K562 (cell line): ENCODE measurements around the gene NQO2. TPM values are rescaled to one million over a fixed set of nuclear protein-coding genes. Genes with fewer than 3 reads are reported as not detected.
A peak's percentile ranks its signal among the peaks of the same experiment; 100 is the strongest.

Experiments used
- EGR1 ChIP-seq: fragments of 450-650 bp; conservative IDR thresholded peaks from 2 replicates; pipeline ENCODE4 v1.6.1; 2017; ENCODE audit warnings: mild to moderate bottlenecking
- HCFC1 ChIP-seq: IDR thresholded peaks from 2 replicates; pipeline ENCODE4 v1.6.1; 2012; ENCODE audit warnings: low read depth, low read length, improper control_type of control experiment
- LARP7 ChIP-seq: fragments of 450-650 bp; IDR thresholded peaks from 2 replicates; pipeline ENCODE4 v1.6.1; 2016
- LEF1 ChIP-seq: fragments of 450-650 bp; IDR thresholded peaks from 2 replicates; pipeline ENCODE4 v1.6.1; 2016; ENCODE audit warnings: mild to moderate bottlenecking
- MECOM ChIP-seq: fragments of 250-450 bp; sonication (Bioruptor Pico); IDR thresholded peaks from 2 replicates; pipeline ENCODE4 v1.8.0; 2022; ENCODE audit warnings: inconsistent platforms
- NCOA6 ChIP-seq: fragments of 450-650 bp; IDR thresholded peaks from 2 replicates; pipeline ENCODE4 v1.6.1; 2017; ENCODE audit warnings: mild to moderate bottlenecking
- ZBED1 ChIP-seq: IDR thresholded peaks from 2 replicates; pipeline ENCODE4 v1.6.1; 2014
- ZNF232 ChIP-seq: sonication (generic); formaldehyde crosslinking; IDR thresholded peaks from 2 replicates; pipeline ENCODE4 v1.8.0; 2022; ENCODE audit warnings: mild to moderate bottlenecking, missing genetic modification reagents
- polyA plus RNA-seq, 8 experiments: library from polyadenylated mRNA; depleted of rRNA in 4 of 8; stranded (reverse) in 5 of 8; unstranded in 3 of 8; fragments of >200 nt; fragmentation: Nextera tagmentation in 2 of 8; fragmentation: Illumina TruSeq in 1 of 8; extraction: Ambion mirVana in 2 of 8; extraction: Trizol in 1 of 8; gene quantifications; 2 replicates each; pipeline versions ENCODE4 v1.2.1 to v1.2.3, GENCODE V29; 2011 to 2014; ENCODE audit warnings: inconsistent platforms in 1 of 8, missing spikeins in 1 of 8
- total RNA-seq, 7 experiments: library from RNA; depleted of rRNA in 6 of 7; stranded (reverse); fragments of >200 nt in 6 of 7; fragmentation: Illumina TruSeq in 2 of 7; extraction: Trizol in 2 of 7; gene quantifications; 2 replicates each; pipeline versions ENCODE4 v1.2.1 to v1.2.3, GENCODE V29; 2011 to 2021; ENCODE audit warnings: low replicate concordance in 1 of 7
- TF ChIP-seq, protein P1 (sequence below), 2 experiments: fragments of 450-650 bp; formaldehyde crosslinking in 1 of 2; IDR thresholded peaks; 2 replicates each; pipeline versions ENCODE4 v1.4.0 to v1.6.1; 2014 to 2020; ENCODE audit warnings: mild to moderate bottlenecking in 2 of 2, borderline replicate concordance in 1 of 2, low read depth in 1 of 2
- TF ChIP-seq, protein P2 (sequence below): fragments of 200-800 bp; sonication (Bioruptor generic); IDR thresholded peaks from 2 replicates; pipeline ENCODE4 v1.6.1; 2016; ENCODE audit warnings: missing genetic modification characterization, missing compliant biosample characterization
- TF ChIP-seq, protein P3 (sequence below): sonication (generic); formaldehyde crosslinking; IDR thresholded peaks from 2 replicates; pipeline ENCODE4 v1.8.0; 2022; ENCODE audit warnings: mild to moderate bottlenecking, missing genetic modification reagents

NQO2 gene
- total and polyA plus RNA-seq, 9 of the 15 experiments (the other 6 are each of a cell fraction or from before 2014, with no cell fraction given), result 54.6 to 214 (median 116) TPM

DNA sequence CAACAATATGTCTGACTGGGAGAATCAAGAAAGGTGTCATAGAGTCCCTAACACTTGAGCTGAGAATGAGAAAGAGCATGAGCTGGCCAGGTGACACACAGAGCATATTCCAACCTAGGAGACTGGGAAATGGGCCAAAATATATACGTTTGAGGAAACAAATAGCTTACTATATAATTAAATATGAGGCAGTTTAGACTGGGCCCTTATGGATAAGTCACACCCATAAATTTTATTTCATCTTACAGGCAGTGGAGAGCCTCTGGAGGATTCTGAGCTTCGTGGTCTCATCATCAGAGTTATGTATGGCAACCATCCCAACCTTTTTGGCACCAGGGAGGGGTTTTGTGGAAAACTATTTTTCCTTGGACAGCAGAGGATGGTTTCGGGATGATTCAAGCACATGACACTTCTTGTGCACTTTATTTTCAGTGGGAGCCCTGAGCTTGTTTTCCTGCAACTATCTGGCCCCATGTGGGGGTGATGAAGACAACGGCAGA lies 12.9 kb upstream of the NQO2 start (continued):
- TF ChIP-seq, protein P1, sequence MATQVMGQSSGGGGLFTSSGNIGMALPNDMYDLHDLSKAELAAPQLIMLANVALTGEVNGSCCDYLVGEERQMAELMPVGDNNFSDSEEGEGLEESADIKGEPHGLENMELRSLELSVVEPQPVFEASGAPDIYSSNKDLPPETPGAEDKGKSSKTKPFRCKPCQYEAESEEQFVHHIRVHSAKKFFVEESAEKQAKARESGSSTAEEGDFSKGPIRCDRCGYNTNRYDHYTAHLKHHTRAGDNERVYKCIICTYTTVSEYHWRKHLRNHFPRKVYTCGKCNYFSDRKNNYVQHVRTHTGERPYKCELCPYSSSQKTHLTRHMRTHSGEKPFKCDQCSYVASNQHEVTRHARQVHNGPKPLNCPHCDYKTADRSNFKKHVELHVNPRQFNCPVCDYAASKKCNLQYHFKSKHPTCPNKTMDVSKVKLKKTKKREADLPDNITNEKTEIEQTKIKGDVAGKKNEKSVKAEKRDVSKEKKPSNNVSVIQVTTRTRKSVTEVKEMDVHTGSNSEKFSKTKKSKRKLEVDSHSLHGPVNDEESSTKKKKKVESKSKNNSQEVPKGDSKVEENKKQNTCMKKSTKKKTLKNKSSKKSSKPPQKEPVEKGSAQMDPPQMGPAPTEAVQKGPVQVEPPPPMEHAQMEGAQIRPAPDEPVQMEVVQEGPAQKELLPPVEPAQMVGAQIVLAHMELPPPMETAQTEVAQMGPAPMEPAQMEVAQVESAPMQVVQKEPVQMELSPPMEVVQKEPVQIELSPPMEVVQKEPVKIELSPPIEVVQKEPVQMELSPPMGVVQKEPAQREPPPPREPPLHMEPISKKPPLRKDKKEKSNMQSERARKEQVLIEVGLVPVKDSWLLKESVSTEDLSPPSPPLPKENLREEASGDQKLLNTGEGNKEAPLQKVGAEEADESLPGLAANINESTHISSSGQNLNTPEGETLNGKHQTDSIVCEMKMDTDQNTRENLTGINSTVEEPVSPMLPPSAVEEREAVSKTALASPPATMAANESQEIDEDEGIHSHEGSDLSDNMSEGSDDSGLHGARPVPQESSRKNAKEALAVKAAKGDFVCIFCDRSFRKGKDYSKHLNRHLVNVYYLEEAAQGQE (IDR thresholded peaks at IDR 0.05; ENCODE audit: borderline replicate concordance), result 0 out of 2 replicates have a peak, but pooled peaks have one; percentile 10
- TF ChIP-seq, protein P1 (CRISPR knock-in tag; IDR thresholded peaks at IDR 0.05; ENCODE audit: low read depth), result no peak
- TF ChIP-seq, protein P2, sequence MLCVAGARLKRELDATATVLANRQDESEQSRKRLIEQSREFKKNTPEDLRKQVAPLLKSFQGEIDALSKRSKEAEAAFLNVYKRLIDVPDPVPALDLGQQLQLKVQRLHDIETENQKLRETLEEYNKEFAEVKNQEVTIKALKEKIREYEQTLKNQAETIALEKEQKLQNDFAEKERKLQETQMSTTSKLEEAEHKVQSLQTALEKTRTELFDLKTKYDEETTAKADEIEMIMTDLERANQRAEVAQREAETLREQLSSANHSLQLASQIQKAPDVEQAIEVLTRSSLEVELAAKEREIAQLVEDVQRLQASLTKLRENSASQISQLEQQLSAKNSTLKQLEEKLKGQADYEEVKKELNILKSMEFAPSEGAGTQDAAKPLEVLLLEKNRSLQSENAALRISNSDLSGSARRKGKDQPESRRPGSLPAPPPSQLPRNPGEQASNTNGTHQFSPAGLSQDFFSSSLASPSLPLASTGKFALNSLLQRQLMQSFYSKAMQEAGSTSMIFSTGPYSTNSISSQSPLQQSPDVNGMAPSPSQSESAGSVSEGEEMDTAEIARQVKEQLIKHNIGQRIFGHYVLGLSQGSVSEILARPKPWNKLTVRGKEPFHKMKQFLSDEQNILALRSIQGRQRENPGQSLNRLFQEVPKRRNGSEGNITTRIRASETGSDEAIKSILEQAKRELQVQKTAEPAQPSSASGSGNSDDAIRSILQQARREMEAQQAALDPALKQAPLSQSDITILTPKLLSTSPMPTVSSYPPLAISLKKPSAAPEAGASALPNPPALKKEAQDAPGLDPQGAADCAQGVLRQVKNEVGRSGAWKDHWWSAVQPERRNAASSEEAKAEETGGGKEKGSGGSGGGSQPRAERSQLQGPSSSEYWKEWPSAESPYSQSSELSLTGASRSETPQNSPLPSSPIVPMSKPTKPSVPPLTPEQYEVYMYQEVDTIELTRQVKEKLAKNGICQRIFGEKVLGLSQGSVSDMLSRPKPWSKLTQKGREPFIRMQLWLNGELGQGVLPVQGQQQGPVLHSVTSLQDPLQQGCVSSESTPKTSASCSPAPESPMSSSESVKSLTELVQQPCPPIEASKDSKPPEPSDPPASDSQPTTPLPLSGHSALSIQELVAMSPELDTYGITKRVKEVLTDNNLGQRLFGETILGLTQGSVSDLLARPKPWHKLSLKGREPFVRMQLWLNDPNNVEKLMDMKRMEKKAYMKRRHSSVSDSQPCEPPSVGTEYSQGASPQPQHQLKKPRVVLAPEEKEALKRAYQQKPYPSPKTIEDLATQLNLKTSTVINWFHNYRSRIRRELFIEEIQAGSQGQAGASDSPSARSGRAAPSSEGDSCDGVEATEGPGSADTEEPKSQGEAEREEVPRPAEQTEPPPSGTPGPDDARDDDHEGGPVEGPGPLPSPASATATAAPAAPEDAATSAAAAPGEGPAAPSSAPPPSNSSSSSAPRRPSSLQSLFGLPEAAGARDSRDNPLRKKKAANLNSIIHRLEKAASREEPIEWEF (CRISPR knock-in tag), result no peak
- TF ChIP-seq NCOA6, result no peak
- TF ChIP-seq LEF1, result no peak
- 0 out of 2 replicates have a peak, but pooled peaks have one; percentile 37 for TF ChIP-seq MECOM (CRISPR knock-in tag)
- no peak for TF ChIP-seq EGR1
- TF ChIP-seq, protein P3, sequence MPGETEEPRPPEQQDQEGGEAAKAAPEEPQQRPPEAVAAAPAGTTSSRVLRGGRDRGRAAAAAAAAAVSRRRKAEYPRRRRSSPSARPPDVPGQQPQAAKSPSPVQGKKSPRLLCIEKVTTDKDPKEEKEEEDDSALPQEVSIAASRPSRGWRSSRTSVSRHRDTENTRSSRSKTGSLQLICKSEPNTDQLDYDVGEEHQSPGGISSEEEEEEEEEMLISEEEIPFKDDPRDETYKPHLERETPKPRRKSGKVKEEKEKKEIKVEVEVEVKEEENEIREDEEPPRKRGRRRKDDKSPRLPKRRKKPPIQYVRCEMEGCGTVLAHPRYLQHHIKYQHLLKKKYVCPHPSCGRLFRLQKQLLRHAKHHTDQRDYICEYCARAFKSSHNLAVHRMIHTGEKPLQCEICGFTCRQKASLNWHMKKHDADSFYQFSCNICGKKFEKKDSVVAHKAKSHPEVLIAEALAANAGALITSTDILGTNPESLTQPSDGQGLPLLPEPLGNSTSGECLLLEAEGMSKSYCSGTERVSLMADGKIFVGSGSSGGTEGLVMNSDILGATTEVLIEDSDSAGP, result no peak
- TF ChIP-seq HCFC1, result no peak
- no peak for TF ChIP-seq ZBED1
- no peak for TF ChIP-seq ZNF232 (CRISPR knock-in tag)
- no peak for TF ChIP-seq LARP7
